ENCODE data around the gene EFNA2.
"Not testable (repeated sequence)": the region's sequence is repeated elsewhere in the genome, so short reads cannot be mapped to it uniquely, and the experiment has no call there.

The EFNA2 gene

GRCh38 chr19:1322198-1322981 lies 36.7 kb downstream of the EFNA2 start:
- no peak for DNase-seq

- DNase-seq = no peak
Observed at GRCh38 chr19:1324249-1324805, 38.7 kb downstream of the EFNA2 start.

DNA sequence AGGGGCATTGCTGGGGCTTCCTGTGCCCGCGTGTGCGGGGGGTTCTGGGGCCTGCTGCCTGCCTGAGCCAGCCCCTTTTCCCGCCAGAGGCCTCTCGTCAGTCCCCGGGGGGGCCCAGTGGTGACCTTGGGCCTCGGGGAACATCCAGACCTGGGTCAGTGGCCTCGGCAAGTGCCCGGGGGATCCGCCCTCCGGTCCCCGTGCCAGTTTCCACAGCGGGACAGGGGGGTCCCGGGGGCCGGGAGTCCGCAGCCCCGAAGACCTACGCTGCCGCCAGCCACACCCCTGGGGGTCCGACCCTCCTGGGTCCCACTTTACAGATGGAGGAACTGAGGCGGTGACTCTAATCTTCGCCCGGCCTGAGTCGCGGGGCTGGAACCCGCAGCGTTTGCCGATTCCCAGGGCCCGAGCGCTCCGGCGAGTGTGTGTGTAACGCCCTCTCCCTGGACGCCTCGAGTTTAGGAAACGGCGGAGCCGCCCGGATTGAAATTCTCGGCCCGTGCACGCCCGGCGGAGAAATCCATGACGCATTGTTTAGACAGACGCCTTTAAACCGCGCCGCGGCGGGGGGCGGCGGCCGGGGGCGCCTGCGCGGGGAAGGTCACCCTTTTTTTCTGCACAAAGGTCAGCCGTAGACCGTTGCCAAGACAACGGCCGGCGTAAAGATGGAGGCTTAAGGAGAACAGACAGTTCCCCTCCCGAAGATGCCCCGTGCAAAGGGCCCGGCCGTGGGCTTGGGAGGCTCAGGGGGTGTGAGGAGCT lies 39.3 kb downstream of the EFNA2 start:
- DNase-seq = peak; percentile 50

- DNase-seq = no peak
Observed at GRCh38 chr19:1325568-1326294, 40.1 kb downstream of the EFNA2 start.

GRCh38 chr19:1327125-1327524 lies 41.5 kb downstream of the EFNA2 start:
- no peak for DNase-seq

GRCh38 chr19:1332208-1332607 lies 46.5 kb downstream of the EFNA2 start:
- not testable (repeated sequence) for DNase-seq

DNA sequence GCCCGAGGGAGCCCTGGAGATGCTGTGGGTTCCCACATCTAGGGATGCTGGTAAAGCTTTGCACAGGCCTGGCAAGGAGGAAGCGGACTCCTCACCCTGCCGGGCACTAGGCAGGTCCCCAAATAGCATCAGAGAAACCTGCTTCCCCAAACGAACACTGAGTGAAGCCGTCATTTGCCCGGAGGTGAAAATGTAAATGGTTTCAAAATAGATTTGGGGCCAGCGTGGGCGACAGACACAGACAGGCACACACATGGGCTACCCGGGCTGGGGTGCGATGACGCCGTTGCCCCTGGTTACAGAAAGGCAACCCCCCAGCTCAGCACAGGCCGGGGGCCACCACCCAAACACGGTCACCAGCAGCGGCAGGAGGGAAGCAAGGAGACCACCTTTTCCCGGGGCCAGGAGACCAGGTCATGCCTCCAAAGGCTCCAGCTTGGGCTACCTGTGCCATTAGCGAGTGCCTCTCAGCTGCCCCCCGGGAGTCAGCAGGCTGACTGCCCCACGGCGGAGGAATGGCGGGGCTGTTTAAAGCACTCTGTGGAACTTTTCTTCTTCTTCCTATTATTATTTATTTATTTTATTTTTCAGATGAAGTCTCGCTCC lies 50.5 kb downstream of the EFNA2 start:
- no peak for DNase-seq

- DNase-seq = peak; percentile 13
Observed at GRCh38 chr19:1340681-1341469, 55.2 kb downstream of the EFNA2 start.

- no peak for DNase-seq
Observed at GRCh38 chr19:1343041-1343440, 57.4 kb downstream of the EFNA2 start.

GRCh38 chr19:1349211-1349610 lies 63.5 kb downstream of the EFNA2 start:
- DNase-seq = no peak

DNA sequence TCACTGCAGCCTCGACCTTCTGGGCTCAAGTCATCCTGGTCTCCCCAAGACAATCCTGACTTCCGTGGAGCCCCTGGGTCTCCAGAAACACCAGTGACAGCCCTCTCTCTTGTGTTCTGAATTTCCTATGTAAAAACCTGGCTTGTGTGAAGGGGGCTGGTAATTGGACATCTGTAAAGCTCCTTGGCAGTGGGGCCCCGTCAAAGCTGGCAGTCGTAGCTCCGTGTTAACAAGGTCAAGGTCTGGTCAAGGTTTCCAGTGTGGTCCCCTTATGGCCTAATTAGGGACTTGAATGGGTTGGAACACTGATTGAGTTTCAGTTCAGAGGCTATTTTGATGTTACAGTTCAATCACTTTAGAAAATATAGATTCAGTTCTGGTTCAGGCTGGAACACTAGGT lies 65.2 kb downstream of the EFNA2 start:
- DNase-seq = no peak
